ENCODE results near the gene APP.
"Not testable (repeated sequence)": the region's sequence is repeated elsewhere in the genome, so short reads cannot be mapped to it uniquely, and the experiment has no call there.

Gene APP

DNA sequence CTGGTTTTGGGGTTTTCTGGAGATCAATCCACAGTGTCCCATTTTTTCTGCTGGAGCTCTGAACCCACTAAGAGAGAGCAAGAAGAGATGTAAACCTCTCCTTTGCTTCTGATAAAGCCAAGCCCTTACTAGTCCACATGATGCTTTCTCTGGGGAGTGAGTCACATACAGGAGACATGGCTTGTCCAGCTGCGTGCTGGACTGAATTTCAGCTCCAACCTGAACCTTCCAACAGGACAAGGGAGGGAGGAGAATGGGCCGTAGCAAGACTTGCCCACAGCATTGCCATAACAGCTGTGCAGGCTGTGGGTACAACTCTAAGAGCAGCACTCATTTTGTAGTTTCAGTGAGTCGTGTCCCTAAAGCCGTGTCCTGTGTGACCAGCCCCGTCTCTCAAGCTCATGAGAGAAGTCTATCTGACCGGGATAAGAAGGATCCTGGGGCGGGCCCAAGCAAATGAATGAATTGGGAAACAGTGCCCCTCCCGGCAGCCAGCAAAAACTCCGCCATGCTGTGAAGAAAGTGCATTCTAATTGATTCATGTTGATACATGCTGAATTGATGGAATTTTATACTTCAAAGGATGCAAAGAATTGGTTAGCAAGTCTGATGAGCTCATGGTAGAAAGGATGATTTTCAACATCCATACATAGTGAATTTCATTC, 240.6 kb downstream of the APP start:
- no peak for DNase-seq

DNA sequence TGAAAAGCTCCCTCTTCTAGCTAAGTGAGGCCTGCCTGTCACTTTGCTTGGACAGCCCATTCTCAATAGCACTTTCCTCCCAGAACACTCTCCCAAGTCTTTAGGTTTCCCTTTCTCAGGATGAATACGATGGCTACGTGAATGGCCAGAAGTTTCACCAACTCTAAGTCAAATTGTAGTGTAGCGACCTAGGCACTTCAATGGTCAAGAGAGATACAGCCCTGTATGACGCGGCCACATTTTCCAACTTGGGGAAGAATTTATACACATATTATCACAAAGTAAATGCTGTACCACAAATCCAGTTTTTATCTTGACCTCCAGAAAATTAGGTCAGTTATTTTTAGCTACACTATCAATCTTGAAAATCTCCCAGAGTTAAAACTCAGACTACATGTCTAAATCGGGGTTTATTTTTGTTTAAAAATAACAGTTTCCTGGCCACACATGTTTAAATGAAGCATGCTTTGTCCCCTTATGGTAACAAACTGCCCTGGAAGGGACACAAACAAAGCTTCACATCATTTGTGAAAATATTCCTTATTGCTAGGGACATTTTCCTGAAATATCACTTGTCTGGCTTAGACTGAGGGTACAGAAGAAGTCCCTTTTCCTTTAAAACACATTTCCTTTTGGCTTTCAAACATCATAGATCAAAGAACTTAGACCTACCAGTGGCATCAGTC, 243.2 kb downstream of the APP start:
- DNase-seq, result no peak

DNA sequence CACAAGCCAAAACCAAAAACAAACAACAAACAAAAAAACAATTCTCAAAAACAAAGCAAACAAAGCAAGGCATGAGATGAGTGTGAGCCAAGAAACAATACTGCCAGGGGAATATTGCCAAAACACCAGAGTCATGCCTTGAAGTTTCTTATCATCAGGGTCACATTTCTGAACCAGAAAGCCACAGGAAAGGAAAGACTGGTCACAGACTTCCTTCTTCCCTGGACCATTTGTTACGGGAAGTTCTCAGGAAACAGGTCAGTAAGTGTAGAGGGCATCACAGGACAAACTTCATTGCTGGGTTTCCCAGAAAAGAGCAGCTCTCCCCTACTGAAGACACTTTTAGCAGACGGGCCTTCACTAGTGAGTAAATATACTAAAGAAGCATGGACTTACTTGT, 244.6 kb downstream of the APP start:
- DNase-seq, result no peak

DNA sequence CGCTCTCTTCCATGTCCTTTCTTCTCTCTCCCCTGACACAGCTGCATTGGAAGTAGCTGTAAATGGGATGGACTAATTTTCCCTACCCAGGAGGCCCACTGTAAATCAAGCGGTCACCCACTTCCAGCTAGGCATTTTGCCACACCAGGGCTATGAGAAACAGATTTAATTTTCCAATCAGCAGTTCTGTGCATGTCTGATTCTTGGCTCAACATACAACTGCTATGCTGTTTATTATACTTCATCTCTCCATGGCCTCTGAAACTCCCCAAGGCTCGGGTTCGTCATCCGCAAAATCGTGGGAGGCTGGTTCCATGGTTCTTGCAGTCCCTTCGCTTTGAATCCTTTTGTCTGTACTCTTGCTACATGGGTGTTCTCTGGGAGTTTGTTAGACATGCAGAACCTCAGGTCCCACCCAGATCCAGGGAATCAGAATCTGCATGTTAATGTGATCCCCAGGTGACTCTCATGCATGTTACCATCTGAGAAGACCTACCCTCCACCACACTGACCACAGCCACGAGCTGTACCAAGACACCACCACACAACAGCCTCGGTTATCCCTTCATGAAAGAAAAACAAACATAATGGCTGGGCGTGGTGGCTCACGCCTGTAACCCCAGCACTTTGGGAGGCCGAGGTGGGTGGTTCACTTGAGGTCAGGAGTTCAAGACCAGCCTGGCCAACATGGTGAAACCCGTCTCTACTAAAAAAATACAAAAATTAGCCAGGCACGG, 245.3 kb downstream of the APP start:
- no peak for DNase-seq

DNA sequence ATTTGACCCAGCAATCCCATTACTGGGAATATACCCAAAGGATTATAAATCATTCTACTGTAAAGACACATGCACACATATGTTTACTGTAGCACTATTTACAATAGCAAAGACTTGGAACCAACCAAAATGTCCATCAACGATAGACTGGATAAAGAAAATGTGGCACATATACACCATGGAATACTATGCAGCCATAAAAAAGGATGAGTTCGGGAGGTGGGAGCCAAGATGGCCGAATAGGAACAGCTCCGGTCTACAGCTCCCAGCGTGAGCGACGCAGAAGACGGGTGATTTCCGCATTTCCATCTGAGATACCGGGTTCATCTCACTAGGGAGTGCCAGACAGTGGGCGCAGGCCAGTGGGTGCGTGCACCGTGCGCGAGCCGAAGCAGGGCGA, 252.4 kb downstream of the APP start:
- not testable (repeated sequence) for DNase-seq

DNA sequence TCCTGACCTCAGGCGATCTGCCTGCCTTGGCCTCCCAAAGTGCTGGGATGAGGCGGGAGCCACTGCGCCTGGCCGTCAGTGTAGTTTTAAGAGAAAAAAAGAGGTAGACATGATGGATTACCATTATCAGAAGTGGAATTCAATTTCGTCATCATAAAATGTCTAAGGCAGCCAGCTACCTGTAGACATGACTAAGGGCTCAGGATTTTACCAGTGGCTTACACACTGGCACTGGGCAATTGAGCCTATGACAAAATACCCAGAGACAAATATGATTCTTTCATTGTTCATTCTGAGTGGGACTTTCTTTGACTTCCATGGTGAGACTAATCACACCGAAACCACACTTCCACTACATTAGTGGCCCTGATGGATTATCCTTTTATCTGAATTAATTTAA, 254.3 kb downstream of the APP start:
- no peak for DNase-seq

DNA sequence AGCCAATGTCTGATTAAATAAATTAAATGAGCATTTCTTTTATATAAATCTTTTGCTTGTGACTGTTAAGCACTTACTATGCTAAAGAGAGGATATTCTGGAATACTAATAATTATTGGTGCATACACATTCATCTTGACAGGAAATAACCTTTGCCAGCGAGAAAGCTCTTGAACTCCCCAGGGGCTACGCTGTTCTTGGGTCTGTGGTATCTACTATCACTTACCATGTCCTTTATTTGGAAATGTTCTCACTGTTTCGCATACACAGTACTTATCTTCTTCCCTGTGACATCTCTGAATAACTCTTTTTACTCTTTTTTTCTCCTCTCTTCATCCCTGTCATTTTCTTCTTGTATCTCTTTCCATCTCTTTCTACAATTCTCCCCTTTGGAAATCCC, 257.1 kb downstream of the APP start:
- no peak for DNase-seq

DNA sequence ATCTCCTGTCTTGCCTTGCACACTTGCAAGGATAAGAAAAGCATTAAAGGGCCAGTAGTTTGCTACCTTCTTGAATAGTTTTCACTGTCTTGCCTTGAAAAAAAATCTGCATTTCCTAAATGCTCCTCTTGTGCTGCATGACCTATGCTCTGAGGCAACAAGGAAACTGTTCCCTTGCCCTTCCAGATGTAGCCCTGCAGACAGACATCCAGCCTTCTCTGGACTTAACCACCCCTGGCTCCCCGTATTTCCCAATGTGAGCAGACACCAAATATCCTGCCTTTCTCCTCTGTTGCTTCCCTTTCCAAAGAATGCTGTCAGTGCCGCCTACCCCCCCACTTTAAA, 258.2 kb downstream of the APP start:
- no peak for DNase-seq

DNA sequence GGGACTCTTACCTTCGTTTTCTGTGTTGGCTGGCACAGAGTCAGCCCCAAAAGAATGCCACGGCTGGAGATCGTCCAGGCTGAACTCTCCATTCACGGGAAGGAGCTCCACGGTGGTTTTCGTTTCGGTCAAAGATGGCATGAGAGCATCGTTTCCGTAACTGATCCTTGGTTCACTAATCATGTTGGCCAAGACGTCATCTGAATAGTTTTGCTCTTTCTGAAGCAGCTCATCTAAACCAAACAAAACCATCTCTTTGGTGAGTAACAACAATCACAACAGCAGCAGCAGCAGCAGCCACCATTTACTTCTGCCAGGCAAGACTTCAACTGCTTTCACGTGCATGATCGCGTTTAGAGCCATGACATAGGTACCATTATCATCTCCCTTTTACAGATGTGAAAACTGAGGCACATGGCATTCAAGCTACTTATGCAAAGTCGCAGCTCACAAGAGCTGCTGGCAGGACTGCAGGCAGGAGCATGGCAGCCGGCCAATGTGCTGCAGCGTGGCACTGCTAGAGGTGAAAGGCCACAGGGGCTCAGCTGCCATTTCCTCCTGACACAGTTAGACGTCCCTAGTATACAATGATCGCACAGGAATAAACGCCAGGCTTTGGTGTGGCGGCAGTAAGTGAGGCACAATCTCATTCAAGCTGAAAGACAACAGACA, 258.7 kb downstream of the APP start:
- DNase-seq, result no peak

DNA sequence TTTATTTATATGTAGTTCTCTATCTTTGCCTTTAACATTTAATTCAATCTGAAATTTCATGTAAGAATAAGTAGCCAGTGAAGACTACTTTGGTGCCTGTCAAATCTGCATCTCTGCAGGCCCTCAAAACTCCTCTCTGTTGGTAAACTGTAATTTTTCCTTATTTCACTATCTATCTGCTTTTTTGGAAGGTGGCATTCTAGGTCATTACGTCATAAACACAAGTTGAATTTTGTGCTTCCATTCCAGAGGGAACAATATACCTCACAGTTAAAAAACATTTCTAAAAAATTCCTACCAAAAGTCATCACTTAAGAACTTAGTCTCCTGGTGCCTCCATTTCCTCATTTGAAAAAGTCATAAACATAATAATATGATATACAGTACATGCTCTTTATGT, 259.8 kb downstream of the APP start:
- no peak for DNase-seq

DNA sequence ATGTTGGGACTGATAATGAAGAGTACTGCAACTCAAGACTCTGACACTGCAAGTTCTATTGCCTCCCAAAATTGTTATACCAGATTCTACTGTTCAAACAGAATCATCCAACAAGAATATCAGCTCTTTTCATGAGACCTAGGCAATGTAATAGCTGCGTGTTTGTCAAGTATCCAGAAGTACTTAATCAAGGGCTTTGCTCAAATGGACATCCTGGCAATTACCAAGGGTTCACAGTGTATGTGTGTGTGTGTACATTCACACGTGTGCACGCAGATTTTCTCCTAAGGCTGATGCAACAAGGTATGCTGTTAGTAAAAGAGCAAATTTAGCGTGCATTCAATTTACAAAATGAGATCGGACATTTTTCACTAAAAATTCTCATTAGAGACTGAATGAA, 261.2 kb downstream of the APP start:
- DNase-seq, result no peak

DNA sequence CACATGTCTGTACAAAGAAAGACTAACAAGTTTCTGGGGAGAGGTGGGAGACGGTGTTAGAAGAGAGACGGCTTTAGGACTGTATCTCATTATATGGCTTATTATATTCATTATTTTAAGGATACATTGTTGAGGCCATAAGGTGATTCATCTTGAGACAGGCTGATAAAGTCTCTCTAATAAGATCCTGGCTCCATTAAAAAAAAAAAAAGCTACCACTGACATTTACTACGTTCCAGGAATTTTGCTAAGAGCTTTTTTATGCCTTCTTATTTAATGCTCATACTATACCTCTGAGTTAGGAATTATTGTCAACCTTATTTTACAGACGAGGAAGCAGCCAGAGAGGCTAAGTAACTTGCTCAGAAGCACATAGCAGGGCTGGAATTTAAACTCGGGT, 262.1 kb downstream of the APP start:
- no peak for DNase-seq

DNA sequence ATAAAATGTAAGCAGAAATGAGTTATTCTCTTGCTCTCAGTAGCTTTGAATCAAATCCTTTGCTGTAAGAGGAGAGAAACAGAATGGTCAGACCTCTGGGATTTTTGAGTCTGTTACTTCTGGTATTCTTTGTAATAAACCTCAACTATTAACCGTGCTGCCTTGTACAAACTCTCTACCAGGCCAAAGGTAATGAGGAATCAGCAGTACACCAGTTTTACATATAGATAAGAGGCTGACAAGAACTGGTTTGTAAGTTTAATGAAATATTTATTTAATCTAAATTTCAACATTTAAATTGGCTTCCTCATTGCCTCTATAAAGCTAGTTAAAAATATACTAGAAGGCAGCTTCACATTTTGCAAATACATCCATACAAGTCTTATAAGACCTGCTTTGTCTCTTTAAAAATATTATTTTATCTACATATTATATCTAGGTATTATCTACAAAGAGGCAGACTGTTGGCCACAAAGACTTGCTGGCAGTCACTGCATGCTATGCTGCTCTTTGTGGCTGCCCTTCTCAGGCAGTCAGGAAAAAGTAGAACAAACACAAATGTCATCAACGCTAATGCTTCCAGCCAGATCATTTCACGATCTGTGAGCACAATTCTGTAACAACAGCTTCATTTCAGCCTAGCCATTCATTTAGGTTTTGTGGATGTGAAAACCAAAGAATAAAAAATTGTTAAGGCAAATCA, 262.8 kb downstream of the APP start:
- DNase-seq, result no peak

DNA sequence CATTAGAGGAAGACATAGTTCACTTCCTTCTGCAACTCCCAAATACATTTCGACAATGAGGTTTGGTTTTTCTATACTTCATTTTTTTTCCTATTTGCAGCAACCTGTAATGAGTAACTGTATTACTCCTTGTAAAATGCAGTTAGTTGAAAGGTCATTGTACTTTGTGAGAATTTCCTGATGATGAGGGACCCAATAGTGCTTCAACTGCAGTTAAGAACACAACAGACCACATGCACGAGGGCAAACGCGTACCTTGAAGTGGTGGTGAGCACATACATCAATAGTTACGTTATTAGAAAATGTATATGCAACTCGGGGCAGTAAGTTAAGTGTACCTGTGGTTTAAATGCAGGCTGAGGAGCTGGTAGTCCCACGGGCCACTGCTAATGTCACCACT, 264.0 kb downstream of the APP start:
- no peak for DNase-seq

DNA sequence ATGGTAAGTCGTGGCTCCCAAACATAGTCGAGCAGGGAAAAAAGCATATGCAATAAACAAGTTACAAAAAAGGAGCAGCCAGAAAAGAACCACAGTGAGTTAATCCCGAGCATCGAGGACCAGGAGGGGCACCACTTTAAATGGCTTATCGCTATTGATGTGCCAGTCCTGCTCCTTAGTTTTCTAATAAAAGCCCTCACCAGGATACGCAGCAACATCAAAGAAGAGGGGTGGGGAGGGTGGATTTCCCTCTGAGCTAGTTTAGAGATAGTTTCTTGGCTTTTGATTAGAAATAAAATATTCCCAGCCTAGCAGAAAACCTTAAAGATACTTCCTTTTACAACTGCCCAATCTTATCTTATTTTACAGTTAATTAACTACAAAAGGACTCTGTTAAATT, 265.4 kb downstream of the APP start:
- DNase-seq, result no peak

DNA sequence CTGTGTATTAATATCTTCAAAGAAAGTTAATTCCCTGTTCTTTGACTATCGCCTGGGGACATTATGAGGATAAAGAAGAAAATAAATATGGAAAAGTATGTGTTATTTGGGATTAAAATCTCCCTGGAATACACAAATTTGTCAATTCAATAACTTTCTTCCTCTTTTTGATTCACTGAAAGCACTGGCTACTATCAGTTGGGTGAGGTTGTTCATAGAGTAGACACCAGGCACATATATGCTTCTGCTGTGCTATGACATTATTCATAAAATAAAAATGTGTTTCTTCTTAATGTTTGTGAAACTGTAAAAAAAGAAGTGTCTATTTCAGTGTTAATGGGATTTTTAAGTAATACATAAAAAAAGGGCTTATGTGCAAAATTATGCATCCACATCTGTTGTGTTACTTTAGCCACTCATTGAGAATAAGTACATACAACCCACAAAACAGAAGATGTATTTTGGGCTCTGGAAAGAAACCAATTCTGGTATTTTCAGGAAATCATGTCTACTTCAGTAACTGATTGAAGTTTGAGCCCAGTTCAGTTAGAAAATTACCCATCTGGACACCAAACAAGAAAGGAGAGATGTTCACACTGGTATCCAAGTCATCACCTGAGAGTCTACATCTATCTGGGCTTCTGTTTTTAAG, 266.4 kb downstream of the APP start:
- DNase-seq, result no peak

DNA sequence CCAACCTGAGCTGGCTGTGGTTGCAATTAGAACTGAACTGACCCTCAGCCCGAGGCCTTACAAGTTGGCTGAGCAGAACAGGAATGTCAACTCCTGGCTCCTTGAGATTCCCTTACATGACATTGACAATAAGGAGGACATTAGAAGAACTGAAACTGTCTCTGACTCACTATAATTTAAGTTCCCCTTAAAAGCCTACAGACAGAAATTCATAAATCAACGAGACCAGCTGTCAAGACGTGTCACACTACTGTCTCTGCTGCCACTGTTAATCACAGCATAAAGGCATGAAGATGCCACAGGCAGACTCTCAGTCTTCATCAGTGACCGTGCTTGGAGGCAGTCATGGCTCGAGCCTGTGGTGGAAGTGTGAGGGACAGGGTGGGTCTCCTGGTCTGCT, 267.0 kb downstream of the APP start:
- DNase-seq, result no peak

DNA sequence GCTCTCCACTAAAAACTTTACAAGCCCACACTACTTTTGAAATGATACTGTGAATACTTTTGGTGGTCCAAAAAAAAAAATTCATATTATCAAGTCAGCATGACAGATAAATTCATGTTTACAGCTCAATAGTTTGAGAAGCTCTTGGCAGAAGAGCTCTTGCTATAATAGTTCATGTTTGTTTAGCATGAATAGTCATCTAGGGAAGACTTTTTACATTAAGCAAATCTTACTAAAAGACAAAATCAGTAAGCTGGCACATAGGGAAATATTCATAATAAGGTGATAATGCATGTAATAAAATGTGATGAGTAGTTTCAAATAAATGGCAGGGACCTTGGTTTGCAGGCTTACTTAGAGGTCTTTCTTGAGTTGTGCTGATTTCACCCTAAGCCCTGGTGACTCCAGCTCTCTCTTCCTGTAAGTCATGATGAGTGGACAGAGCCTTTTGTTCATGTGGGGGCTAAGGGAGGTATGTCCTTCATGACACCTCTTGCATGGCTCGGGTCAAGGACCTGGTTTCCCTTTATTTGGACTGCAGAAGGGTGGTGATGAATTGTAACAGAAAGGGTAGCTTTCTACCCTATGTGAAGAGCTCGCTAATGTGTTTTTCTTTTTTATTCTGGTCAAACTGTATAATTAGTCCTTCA, 269.1 kb downstream of the APP start:
- DNase-seq, result no peak

DNA sequence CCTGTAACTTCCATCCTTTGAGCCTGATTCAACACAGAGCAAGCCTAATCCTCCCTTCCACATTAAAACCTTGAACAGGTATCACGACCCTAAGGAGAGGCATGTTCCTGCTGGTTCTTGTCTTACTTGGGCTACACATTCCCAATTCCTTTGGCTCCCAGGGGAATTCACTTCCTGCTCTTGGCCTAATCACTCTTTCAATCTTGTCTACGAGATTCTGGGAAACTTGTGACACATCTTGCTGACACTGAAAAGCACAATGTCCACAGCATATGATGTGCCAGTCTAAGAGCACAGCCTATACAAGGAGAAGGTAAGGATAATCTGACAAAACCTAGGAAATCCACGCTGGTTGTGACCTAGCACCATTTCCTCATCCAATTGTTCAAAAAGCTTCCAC, 271.9 kb downstream of the APP start:
- DNase-seq, result no peak

DNA sequence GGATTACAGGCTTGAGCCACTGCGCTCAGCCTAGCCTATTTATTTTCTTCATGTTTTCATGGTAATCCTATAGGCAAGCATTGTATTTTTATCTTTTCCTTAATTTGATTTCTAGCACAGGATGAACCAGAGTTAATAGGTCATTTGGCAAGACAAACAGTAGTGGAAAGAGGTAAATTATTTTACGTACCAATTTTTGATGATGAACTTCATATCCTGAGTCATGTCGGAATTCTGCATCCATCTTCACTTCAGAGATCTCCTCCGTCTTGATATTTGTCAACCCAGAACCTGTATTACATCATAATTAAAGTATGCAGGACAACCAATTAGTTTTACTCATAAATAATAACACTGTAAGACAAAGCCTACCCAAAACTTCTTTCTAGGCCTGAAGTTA, 273.2 kb downstream of the APP start:
- DNase-seq, result no peak

DNA sequence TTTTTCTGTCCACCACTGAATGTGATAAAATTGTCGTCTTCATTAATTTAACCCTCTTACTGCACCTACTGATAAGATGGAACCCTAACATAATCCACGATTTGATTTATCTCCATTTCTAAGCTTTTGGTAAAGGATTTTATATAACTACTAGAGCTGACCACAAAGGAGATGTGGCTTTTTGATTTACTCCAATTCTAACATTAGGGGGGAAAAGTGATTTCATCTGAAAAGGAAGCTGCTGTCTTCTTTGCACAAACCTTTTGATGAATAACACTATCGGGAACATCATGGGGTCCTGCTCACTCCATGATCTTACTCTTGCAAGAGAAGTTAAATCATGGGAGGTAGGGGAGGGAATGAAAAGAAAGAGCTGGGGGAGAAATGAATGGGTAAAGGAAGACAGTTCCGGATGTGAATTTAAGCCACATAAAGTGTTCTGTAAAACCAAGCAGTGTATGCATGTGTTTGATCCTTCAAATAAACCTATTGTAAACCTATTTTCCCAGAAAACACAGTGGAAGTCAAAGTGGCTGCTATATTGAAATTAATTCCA, 274.0 kb downstream of the APP start:
- DNase-seq, result no peak
